ENCODE results near the gene FANCM.

FANCM gene, protein sequence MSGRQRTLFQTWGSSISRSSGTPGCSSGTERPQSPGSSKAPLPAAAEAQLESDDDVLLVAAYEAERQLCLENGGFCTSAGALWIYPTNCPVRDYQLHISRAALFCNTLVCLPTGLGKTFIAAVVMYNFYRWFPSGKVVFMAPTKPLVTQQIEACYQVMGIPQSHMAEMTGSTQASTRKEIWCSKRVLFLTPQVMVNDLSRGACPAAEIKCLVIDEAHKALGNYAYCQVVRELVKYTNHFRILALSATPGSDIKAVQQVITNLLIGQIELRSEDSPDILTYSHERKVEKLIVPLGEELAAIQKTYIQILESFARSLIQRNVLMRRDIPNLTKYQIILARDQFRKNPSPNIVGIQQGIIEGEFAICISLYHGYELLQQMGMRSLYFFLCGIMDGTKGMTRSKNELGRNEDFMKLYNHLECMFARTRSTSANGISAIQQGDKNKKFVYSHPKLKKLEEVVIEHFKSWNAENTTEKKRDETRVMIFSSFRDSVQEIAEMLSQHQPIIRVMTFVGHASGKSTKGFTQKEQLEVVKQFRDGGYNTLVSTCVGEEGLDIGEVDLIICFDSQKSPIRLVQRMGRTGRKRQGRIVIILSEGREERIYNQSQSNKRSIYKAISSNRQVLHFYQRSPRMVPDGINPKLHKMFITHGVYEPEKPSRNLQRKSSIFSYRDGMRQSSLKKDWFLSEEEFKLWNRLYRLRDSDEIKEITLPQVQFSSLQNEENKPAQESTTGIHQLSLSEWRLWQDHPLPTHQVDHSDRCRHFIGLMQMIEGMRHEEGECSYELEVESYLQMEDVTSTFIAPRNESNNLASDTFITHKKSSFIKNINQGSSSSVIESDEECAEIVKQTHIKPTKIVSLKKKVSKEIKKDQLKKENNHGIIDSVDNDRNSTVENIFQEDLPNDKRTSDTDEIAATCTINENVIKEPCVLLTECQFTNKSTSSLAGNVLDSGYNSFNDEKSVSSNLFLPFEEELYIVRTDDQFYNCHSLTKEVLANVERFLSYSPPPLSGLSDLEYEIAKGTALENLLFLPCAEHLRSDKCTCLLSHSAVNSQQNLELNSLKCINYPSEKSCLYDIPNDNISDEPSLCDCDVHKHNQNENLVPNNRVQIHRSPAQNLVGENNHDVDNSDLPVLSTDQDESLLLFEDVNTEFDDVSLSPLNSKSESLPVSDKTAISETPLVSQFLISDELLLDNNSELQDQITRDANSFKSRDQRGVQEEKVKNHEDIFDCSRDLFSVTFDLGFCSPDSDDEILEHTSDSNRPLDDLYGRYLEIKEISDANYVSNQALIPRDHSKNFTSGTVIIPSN (N-terminal part only)

DNA sequence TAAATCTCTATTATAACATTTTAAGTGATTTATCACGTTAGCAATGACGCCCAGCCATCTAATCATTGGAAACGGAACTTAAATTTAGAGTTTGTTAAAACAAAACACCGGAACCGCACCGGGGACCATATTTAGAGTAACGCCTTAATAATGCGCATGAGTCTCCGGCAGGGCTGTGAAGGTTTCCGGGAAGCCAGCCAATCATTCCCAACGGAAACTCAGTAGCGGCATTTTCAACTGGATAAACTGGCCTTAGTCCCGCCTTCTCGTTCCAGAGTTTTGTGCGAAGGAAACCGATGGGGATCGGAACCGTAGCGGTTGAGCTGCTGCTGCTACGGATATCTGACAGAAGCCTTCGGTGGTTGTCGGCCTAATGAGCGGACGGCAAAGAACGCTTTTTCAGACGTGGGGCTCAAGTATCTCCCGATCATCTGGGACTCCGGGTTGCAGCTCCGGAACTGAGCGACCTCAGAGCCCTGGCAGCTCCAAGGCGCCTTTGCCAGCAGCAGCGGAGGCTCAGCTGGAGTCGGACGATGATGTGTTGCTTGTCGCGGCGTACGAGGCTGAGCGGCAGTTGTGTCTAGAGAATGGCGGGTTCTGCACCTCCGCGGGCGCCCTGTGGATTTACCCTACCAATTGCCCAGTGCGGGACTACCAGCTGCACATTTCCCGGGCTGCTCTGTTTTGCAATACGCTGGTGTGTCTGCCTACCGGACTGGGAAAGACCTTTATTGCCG lies at the start of gene FANCM:
Gene FANCM, plus strand, starts transcription at position 272 of the 737 bp plus-strand sequence. Its CDS starts 102 bp downstream, at position 374.
- DNase-seq (ENCODE audit: low read depth in 1 of 2, low spot score in 1 of 2), result peak; percentile 58 to 75

DNA sequence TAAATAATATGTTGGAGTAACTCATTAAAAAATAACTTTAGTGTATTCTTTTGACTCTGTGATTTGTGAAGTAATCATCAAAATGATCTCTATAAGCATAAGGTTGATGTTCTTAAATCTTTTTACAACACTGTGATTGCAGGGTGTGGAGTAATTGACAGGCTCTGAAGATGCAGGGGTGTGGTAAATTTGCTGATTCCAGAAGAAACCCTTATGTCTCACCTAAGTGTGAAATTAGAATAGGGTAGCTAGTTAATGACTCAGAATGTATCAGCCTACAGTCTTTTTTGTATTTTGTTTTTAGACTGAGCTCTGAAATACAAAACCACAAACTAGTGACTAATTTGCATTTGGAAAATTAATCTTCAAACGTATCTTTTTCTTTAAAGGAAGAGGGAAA lies 45.9 kb upstream of the FANCM start:
- DNase-seq (ENCODE audit: low read depth in 1 of 2, low spot score in 1 of 2), result no peak

DNA sequence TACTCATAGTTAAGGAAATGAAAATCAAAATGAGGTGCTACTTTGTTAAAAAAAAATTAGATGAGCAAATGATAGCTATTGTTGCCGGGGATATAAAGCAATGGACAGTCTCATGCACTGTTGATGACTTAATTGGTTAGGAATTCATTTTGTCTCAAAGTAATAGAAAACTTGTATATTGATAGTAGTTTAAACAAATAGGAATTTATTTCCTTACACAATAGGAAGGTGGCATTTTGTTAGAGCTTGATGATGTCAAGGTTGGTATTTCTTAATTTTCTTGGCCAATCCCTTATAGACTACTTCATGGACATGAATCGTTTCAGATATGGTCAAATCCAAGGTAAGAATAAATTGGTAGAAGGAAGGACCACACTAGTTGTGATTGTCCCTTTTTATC lies 44.0 kb upstream of the FANCM start:
- DNase-seq (ENCODE audit: low read depth in 1 of 2, low spot score in 1 of 2), result no peak

DNA sequence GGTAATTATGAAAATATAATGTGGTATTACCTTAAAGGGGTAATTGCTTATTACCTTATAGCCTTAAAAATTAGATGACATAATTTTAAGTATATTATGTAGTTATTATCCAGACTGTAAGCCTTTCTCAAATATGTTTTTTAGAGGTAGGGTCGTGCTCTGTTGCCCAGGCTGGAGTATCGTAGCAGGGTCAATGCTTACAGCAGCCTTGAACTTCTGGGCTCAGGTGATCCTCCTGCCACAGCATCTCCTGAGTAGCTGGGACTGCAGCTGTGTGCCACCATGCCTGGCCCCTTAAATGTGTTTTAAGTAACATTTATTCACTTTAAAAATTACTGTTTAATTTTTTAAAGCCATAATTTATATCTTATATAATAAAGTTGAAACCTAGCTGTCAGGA lies 41.5 kb upstream of the FANCM start:
- no peak for DNase-seq (ENCODE audit: low read depth in 1 of 2, low spot score in 1 of 2)

GRCh38 chr14:45095143-45095542 lies 40.6 kb upstream of the FANCM start:
- DNase-seq (ENCODE audit: low read depth in 1 of 2, low spot score in 1 of 2), result no peak

- no peak for DNase-seq (ENCODE audit: low read depth in 1 of 2, low spot score in 1 of 2)
Observed at GRCh38 chr14:45096218-45096617, 39.5 kb upstream of the FANCM start.

- no peak for DNase-seq (ENCODE audit: low read depth in 1 of 2, low spot score in 1 of 2)
Observed at GRCh38 chr14:45103806-45104205, 31.9 kb upstream of the FANCM start.

DNA sequence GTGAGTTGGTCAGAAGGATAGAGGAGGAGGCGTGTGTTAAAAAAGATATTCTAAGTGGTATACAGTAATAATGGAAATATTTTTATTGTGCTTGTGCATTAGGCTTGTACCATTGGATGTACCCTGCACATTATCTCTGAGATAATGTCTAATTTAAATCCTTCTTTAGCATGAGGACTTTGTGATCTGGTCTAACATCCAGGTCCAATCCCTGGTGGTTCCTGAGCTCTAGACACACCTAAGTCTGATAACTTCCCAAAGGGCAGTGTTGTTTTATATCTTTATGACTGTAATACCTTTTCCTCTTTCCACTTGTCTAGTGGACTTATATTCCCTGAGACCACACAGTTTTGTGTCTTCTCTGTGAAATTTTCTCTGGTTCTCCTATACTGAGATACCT lies 31.2 kb upstream of the FANCM start:
- DNase-seq (ENCODE audit: low read depth in 1 of 2, low spot score in 1 of 2), result no peak

DNA sequence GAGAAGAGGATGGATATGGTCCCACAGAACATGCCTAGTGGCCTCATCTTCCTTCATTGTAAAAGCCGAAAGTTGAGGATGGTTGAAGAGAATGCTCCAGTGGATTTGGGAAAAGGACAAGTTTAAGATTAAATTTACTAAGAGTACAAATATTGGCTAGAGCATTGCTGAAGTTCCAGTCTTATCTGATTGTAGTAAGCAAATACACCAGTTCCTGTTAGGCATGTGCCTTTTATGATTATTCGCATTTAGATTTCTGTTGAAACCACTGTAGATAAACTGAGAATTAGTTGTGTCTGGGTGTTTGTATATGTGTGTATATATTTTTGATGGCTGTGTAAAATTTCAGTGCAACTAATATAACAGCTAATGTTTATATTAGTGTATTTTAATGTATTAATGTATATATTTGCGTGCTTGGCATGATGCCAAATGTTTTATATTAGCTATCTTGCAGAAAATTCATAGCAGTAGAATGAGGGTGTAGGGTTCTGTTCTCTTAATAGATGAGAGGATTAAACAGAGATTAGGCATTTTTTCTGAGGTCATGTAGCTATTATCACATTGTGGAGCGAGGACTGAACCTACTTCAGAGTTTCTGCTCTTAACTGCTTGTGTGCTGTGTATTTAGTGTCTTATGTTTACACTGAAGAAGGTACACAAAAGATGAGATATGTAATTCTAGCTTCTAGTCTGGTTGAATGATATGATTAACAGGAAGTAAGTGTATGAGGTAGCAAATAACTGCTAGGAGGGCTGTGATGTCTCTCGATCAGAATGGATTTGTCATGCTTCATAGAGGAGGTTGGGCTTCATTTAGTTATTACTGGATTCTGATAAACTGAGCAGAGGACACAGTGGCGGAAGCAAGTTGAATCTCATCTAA lies 22.6 kb upstream of the FANCM start:
- no peak for DNase-seq (ENCODE audit: low read depth in 1 of 2, low spot score in 1 of 2)

- no peak for DNase-seq (ENCODE audit: low read depth in 1 of 2, low spot score in 1 of 2)
Observed at GRCh38 chr14:45114327-45114726, 21.4 kb upstream of the FANCM start.

DNA sequence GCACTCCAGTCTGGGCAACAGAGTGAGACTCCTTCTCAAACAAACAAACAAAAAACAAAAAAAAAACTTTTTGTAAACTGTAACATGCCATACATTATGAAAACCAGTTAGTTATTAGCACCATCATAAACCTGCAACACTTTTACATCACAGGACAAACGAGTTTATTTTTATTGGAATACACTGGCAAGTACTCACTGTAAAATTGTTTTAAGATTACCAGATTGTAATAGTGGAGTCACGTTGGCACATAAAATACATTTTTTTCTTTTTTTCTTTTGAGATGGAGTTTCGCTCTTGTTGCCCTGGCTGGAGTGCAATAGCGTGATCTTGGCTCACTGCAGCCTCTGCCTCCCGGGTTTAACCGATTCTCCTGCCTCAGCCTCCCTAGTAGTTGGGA lies 17.1 kb upstream of the FANCM start:
- DNase-seq (ENCODE audit: low read depth in 1 of 2, low spot score in 1 of 2), result no peak

DNA sequence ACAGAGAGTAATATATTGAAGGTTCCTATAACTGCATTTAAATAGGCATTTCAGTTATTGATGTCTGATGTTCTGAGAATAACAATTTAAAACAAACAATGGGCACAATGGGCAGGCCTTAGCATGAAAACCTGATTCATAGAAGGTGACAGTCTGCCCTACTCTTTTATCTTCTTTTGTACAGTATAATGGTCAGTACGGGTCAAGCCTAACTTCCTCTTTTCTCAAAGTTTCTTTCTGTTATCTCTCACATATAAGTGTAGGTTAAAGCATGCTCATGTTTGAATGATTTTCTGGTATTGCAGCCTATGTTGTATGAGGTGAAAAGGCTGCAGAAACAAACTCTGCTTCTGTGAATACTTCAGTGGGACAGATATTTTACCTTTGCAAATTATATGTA lies 15.6 kb upstream of the FANCM start:
- DNase-seq (ENCODE audit: low read depth in 1 of 2, low spot score in 1 of 2), result no peak

GRCh38 chr14:45123271-45123670 lies 12.5 kb upstream of the FANCM start:
- no peak for DNase-seq (ENCODE audit: low read depth in 1 of 2, low spot score in 1 of 2)

GRCh38 chr14:45125754-45126153 lies 10.0 kb upstream of the FANCM start:
- DNase-seq (ENCODE audit: low read depth in 1 of 2, low spot score in 1 of 2), result no peak

- DNase-seq (ENCODE audit: low read depth in 1 of 2, low spot score in 1 of 2), result no peak
Observed at GRCh38 chr14:45128963-45129629, 6.6 kb upstream of the FANCM start.

DNA sequence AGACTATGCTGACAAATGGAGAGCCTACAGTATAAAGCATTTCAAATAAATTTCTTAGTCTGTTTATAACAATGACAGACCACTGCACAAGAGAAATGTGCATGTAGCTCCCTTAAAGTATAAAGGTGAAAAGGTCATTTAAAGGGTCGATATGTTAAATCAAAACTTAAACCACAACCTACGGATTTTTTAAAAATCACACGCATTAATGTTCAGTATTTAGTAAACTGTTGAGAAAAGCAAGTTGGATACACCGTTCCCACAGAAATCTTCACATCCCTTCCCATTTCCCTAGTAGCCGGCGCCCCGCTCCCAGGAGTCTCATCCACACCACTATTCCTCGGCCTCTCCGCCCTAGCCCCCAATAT lies 2.1 kb upstream of the FANCM start:
- DNase-seq (ENCODE audit: low read depth in 1 of 2, low spot score in 1 of 2), result no peak

- DNase-seq (ENCODE audit: low read depth in 1 of 2, low spot score in 1 of 2), result peak; percentile 89 to 95
Observed at GRCh38 chr14:45134051-45134958, 1.4 kb upstream of the FANCM start, which contains the start of gene FKBP3. TSS of gene FKBP3 (minus strand) at chr14:45134481. CDS start at chr14:45134456, 25 bp downstream.

- no peak for DNase-seq (ENCODE audit: low read depth in 1 of 2, low spot score in 1 of 2)
Observed at GRCh38 chr14:45135156-45135555, 574 bp upstream of the FANCM start.

All from activated T-helper 1 cell treated with anti-CD3 and anti-CD28 coated beads, Interleukin-2, amount 50 U/mL, for 16 hours (primary cell).